ENCODE measurements around the gene SS18L1.
A peak's percentile ranks its signal among the peaks of the same experiment; 100 is the strongest.

Gene SS18L1

GRCh38 chr20:62164879-62165761, 21.6 kb downstream of the SS18L1 start:
- no peaks in the 10 kb centered on the region for H3K9me3 Mint-ChIP-seq
- H3K4me1 Mint-ChIP-seq, result no peaks in the 10 kb centered on the region
- no peaks in the 10 kb centered on the region for H3K27me3 Mint-ChIP-seq
- H3K36me3 Mint-ChIP-seq (ENCODE audit: insufficient read depth), result peaks cover 14% of the 10 kb centered on the region
- H3K4me3 Mint-ChIP-seq, result no peak overlapping the region
- ATAC-seq (replicated peaks; ENCODE audit: extremely low read depth, poor library complexity, severe bottlenecking) (no peak), DNase-seq (ENCODE audit: low spot score in 2 of 2) (no peak)
- H3K27ac Mint-ChIP-seq (ENCODE audit: low read depth), result no peak overlapping the region

GRCh38 chr20:62165762-62166399, 22.3 kb downstream of the SS18L1 start:
- no peak overlapping the region for H3K4me3 Mint-ChIP-seq
- H3K9me3 Mint-ChIP-seq, result no peaks in the 10 kb centered on the region
- H3K27ac Mint-ChIP-seq (ENCODE audit: low read depth), result no peak overlapping the region
- H3K36me3 Mint-ChIP-seq (ENCODE audit: insufficient read depth), result peaks cover 10% of the 10 kb centered on the region
- no peaks in the 10 kb centered on the region for H3K27me3 Mint-ChIP-seq
- no peak for DNase-seq (ENCODE audit: low spot score in 2 of 2)
- H3K4me1 Mint-ChIP-seq, result no peaks in the 10 kb centered on the region
- ATAC-seq (replicated peaks; ENCODE audit: extremely low read depth, poor library complexity, severe bottlenecking), result no peak

GRCh38 chr20:62167474-62167873, 23.9 kb downstream of the SS18L1 start:
- no peaks in the 10 kb centered on the region for H3K4me1 Mint-ChIP-seq
- DNase-seq (ENCODE audit: low spot score in 2 of 2), result no peak
- H3K9me3 Mint-ChIP-seq, result no peaks in the 10 kb centered on the region
- no peak overlapping the region for H3K27ac Mint-ChIP-seq (ENCODE audit: low read depth)
- peaks cover 8% of the 10 kb centered on the region for H3K36me3 Mint-ChIP-seq (ENCODE audit: insufficient read depth)
- no peaks in the 10 kb centered on the region for H3K27me3 Mint-ChIP-seq
- H3K4me3 Mint-ChIP-seq, result no peak overlapping the region
- ATAC-seq (replicated peaks; ENCODE audit: extremely low read depth, poor library complexity, severe bottlenecking), result no peak

GRCh38 chr20:62168061-62168460, 24.5 kb downstream of the SS18L1 start:
- Mint-ChIP-seq H3K9me3 (no peaks in the 10 kb centered on the region), H3K4me3 (no peak overlapping the region), H3K27ac (ENCODE audit: low read depth) (no peak overlapping the region), H3K27me3 (no peaks in the 10 kb centered on the region), H3K4me1 (no peaks in the 10 kb centered on the region), H3K36me3 (ENCODE audit: insufficient read depth) (peaks cover 7% of the 10 kb centered on the region)
- DNase-seq (ENCODE audit: low spot score in 2 of 2) (no peak), ATAC-seq (replicated peaks; ENCODE audit: extremely low read depth, poor library complexity, severe bottlenecking) (no peak)

GRCh38 chr20:62168890-62169435, 25.4 kb downstream of the SS18L1 start:
- H3K36me3 Mint-ChIP-seq (ENCODE audit: insufficient read depth), result peaks cover 6% of the 10 kb centered on the region
- no peak overlapping the region for H3K27ac Mint-ChIP-seq (ENCODE audit: low read depth)
- no peak overlapping the region for H3K4me3 Mint-ChIP-seq
- no peaks in the 10 kb centered on the region for H3K4me1 Mint-ChIP-seq
- no peaks in the 10 kb centered on the region for H3K9me3 Mint-ChIP-seq
- no peak for ATAC-seq (replicated peaks; ENCODE audit: extremely low read depth, poor library complexity, severe bottlenecking)
- no peak for DNase-seq (ENCODE audit: low spot score in 2 of 2)
- no peaks in the 10 kb centered on the region for H3K27me3 Mint-ChIP-seq

GRCh38 chr20:62170536-62170935, 27.0 kb downstream of the SS18L1 start:
- Mint-ChIP-seq H3K36me3 (ENCODE audit: insufficient read depth) (peaks cover 6% of the 10 kb centered on the region), H3K4me3 (no peak overlapping the region), H3K9me3 (no peaks in the 10 kb centered on the region), H3K27me3 (no peaks in the 10 kb centered on the region), H3K27ac (ENCODE audit: low read depth) (peak overlapping the region; percentile 57), H3K4me1 (no peaks in the 10 kb centered on the region)
- no peak for ATAC-seq (replicated peaks; ENCODE audit: extremely low read depth, poor library complexity, severe bottlenecking)
- no peak for DNase-seq (ENCODE audit: low spot score in 2 of 2)

- peaks cover 8% of the 10 kb centered on the region for H3K36me3 Mint-ChIP-seq (ENCODE audit: insufficient read depth)
- DNase-seq (ENCODE audit: low spot score in 2 of 2), result no peak
These were observed 27.7 kb downstream of the SS18L1 start for GRCh38 chr20:62171245-62171644.

GRCh38 chr20:62172666-62173065, 29.1 kb downstream of the SS18L1 start:
- Mint-ChIP-seq H3K27ac (ENCODE audit: low read depth) (no peak overlapping the region), H3K4me1 (no peaks in the 10 kb centered on the region), H3K4me3 (no peak overlapping the region), H3K36me3 (ENCODE audit: insufficient read depth) (peaks cover 8% of the 10 kb centered on the region), H3K9me3 (no peaks in the 10 kb centered on the region), H3K27me3 (no peaks in the 10 kb centered on the region)
- DNase-seq (ENCODE audit: low spot score in 2 of 2), result no peak
- no peak for ATAC-seq (replicated peaks; ENCODE audit: extremely low read depth, poor library complexity, severe bottlenecking)

More at GRCh38 chr20:62171245-62171644, 27.7 kb downstream of the SS18L1 start:
- Mint-ChIP-seq H3K4me3 (no peak overlapping the region), H3K27ac (ENCODE audit: low read depth) (peak overlapping the region; percentile 16), H3K27me3 (no peaks in the 10 kb centered on the region), H3K9me3 (no peaks in the 10 kb centered on the region), H3K4me1 (no peaks in the 10 kb centered on the region)
- ATAC-seq (replicated peaks; ENCODE audit: extremely low read depth, poor library complexity, severe bottlenecking), result no peak

GRCh38 chr20:62174021-62174804, 30.6 kb downstream of the SS18L1 start:
- H3K4me1 Mint-ChIP-seq, result no peaks in the 10 kb centered on the region
- no peak overlapping the region for H3K4me3 Mint-ChIP-seq
- no peaks in the 10 kb centered on the region for H3K9me3 Mint-ChIP-seq
- no peak for ATAC-seq (replicated peaks; ENCODE audit: extremely low read depth, poor library complexity, severe bottlenecking)
- H3K27me3 Mint-ChIP-seq, result no peaks in the 10 kb centered on the region
- no peak for DNase-seq (ENCODE audit: low spot score in 2 of 2)
- no peak overlapping the region for H3K27ac Mint-ChIP-seq (ENCODE audit: low read depth)
- peaks cover 10% of the 10 kb centered on the region for H3K36me3 Mint-ChIP-seq (ENCODE audit: insufficient read depth)

- H3K4me1 Mint-ChIP-seq, result no peaks in the 10 kb centered on the region
- no peaks in the 10 kb centered on the region for H3K27me3 Mint-ChIP-seq
- H3K36me3 Mint-ChIP-seq (ENCODE audit: insufficient read depth), result peaks cover 10% of the 10 kb centered on the region
- no peak for DNase-seq (ENCODE audit: low spot score in 2 of 2)
- H3K4me3 Mint-ChIP-seq, result no peak overlapping the region
- ATAC-seq (replicated peaks; ENCODE audit: extremely low read depth, poor library complexity, severe bottlenecking), result no peak
- no peak overlapping the region for H3K27ac Mint-ChIP-seq (ENCODE audit: low read depth)
- H3K9me3 Mint-ChIP-seq, result no peaks in the 10 kb centered on the region
These were observed 31.5 kb downstream of the SS18L1 start for GRCh38 chr20:62174870-62175624.

GRCh38 chr20:62175711-62176110, 32.1 kb downstream of the SS18L1 start:
- H3K4me1 Mint-ChIP-seq, result no peaks in the 10 kb centered on the region
- peaks cover 10% of the 10 kb centered on the region for H3K36me3 Mint-ChIP-seq (ENCODE audit: insufficient read depth)
- H3K4me3 Mint-ChIP-seq, result no peak overlapping the region
- ATAC-seq (replicated peaks; ENCODE audit: extremely low read depth, poor library complexity, severe bottlenecking) (no peak), DNase-seq (ENCODE audit: low spot score in 2 of 2) (no peak)
- H3K27ac Mint-ChIP-seq (ENCODE audit: low read depth), result no peak overlapping the region
- H3K27me3 Mint-ChIP-seq, result no peaks in the 10 kb centered on the region
- H3K9me3 Mint-ChIP-seq, result no peaks in the 10 kb centered on the region

- Mint-ChIP-seq H3K9me3 (no peaks in the 10 kb centered on the region), H3K27ac (ENCODE audit: low read depth) (no peak overlapping the region), H3K27me3 (no peaks in the 10 kb centered on the region), H3K4me1 (peaks cover 2% of the 10 kb centered on the region), H3K4me3 (no peak overlapping the region), H3K36me3 (ENCODE audit: insufficient read depth) (peaks cover 10% of the 10 kb centered on the region)
- DNase-seq (ENCODE audit: low spot score in 2 of 2) (no peak), ATAC-seq (replicated peaks; ENCODE audit: extremely low read depth, poor library complexity, severe bottlenecking) (no peak)
These were observed 33.3 kb downstream of the SS18L1 start for GRCh38 chr20:62176866-62177265.
